GM18498 (cell line): ENCODE data around the gene ARID5A.
"Not testable (repeated sequence)": the region's sequence is repeated elsewhere in the genome, so short reads cannot be mapped to it uniquely, and the experiment has no call there.

ENCODE experiments used
- ATAC-seq: cut with Tn5 transposase; IDR thresholded peaks from one replicate; pipeline ENCODE4 v1.9.1; 2021; ENCODE audit warnings: mild to moderate bottlenecking, moderate library complexity; ENCODE audit not compliant: unreplicated experiment

Gene ARID5A

DNA sequence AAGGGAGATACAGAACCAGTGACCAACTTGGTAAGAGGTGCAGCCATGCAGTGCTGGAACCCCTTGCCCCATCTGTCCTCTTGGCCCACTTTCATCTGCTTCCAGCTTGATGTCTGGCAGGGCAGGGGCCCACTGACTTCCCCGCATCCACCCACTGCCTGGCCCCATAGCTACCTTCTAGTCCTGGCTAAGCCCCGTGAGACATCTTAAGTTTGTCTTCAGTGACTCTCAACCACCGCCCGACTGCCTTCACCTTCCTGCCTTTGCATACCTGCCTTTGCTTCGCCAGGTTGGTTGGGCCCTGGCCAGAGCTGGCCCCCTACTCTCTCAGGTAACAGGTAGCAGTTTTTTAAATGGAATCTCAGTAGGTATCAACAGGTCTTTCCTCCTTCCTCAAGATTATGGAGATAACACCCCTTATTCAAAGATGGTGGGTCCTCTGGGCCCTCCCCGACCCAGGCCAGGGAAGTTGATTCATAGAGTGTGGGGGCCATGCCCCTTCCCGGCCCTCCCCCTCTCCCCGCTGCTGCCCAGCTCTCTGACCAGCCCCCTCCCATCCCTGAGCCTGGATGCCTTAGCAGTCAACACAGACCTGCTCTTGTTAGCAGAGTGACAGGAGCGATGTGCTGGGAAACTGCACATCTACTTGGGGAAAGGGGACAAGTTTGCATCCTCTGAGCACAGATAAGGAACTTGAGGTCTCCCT is 2.8 kb downstream of the ARID5A start:
- no peak for ATAC-seq

DNA sequence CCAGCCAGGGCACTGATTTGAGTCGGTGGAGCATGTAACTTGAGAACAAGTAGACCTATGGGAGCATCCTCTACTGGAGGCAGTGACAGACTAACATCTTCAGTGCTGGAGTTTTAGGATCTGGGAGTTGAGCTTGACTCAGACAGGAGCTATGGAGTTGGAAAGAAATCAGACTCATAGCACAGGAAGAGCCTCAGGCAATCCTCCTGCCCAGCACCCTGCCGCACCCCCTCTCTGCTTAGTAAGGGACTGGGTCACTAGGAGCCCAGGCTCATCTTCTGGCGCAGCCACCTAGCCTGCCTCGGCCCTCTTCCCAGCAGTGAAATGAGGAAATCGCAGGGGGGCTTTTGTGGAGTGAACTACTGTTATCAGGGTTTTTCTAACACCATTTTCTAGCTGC is 3.6 kb downstream of the ARID5A start:
- ATAC-seq = no peak

DNA sequence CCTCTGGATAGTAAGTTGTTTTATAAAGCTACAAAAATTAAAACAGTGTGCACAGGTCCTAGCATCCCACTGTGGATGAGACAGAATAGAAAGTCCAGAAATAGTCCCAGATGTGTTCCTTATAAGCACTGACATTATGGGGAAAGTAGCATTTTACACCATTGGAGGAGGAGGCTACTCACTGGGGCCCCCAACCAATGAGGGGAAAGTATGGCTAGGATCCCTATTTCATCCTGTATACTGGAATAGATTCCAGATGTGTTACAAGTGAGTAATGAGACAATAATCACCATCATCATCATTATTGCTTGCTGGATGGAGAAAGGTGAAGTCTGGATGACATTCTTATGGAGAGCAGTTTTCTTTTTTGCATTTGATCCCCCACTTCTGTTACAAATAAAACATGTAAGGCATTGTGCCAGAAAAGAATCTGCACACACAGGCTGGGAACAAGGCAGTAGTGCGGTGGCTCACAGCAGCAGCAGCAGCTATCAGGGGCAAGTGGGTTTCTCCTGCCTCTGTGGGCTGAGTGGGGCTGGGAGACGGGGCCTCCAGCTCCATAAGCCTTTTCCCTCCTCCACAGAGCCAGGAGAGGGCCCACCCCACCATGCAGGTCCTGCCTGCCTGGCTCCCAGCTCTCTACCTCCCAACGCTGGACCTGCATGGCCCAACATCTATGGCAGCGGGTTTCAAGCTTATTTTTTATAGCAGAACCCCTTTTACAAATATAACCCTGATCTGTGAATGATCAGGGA is 5.0 kb downstream of the ARID5A start:
- no peak for ATAC-seq

DNA sequence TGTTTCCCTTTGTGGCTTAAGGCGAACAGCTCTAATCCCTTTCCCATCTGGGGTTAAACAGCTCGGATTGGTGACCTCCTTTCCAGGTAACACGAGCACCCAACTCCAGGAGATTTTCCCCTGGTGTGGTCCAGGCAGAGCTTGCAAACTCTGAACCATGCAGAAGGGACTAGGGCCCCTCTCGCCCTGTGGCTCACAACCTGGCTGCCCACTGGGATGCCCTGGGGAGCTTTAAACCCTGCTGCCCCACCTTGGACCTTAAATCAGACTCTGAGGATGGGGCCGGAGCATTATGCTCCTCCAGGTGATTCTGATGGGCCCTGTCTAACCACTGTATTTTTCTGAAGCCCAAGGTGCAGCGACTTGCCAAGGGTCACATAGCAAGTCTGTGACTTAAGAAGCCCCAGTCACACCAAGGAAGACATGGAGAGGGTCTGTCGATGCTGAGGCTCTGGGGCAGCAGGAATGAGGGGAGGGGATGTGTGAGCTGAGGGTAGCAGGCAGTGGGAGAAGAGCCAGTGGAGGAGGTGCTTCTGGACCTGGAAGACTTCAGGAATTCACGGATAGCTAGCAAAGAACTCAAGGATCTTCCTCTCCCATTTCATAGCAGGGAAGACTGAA is 5.9 kb downstream of the ARID5A start:
- ATAC-seq = no peak

DNA sequence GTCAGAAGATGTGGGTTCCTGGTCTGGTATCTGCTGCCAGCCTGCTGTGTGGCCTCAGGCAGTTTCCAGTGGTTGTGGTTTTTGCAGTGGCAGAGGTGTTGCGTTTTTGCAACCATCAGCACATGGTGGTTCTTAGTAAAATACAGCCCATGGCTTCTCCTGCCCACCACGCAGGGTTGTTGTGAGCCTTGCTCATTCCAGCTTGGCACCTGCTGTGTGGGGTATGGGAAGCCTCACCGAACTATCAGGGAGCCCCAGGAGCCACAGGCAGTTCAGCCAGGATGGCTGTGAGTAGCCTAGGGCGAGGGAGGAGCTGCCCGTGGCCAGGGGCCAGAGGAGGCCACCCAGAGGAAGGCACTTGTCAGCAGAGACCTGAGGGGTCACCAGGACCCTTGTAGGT is 9.8 kb downstream of the ARID5A start:
- no peak for ATAC-seq

DNA sequence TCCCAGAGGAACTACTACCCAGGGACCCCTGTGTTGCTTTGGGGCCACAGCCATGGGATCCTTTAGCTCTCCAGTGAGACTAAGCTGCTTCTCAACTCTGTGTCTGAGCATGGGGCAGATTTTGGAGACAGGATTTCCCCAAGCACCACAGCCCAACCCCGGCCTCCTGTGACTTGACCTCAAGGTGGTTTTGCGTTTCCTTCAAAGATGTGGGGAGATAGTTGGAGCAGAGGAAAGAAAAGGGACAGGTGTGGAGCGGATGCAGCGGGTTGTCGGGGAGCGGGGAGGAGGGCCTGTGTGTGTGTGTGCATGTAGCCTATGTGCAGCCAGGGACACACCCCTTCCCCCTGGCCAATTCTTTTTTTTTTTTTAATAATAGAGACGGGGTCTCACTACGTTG is 10.2 kb downstream of the ARID5A start:
- ATAC-seq = no peak

DNA sequence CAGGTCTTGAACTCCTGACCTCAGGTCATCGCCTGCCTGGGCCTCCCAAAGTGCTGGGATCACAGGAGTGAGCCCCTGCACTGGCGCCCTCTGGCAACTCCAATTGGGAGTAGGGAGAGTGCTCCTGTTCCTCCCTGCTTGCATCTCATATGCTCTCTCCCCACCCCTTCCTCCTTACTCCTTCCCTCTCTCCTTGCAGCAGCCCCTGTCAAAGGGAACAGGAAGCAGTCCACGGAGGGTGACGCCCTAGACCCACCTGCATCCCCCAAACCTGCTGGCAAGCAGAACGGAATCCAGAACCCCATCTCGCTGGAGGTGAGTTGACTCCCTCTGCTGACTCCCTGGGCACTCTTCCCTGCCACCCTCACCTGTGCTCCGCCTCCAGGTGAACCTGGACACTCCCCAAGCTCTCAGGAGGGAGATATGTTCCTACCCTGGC is 10.7 kb downstream of the ARID5A start:
- ATAC-seq = no peak

DNA sequence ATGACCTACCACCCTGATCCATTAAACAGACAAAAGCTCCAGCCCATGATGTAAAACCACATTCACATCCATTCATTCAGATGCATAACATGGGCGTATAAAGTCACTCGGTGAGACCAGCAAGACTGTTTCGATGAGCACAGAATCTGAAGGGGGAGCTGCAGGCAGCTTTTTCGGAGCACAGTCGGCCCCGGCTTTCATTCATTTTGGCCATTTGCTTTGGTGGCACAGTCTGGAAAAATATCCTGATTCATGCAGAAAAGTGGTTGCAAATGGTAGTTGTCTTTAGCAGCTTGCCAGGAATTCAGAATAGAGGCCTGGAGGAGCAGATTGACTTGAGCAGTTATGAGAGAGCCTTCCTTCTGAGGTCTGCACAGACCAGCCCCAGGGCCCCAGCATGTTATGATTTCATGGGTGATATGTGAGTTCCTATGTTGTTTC is 11.2 kb downstream of the ARID5A start:
- no peak for ATAC-seq

DNA sequence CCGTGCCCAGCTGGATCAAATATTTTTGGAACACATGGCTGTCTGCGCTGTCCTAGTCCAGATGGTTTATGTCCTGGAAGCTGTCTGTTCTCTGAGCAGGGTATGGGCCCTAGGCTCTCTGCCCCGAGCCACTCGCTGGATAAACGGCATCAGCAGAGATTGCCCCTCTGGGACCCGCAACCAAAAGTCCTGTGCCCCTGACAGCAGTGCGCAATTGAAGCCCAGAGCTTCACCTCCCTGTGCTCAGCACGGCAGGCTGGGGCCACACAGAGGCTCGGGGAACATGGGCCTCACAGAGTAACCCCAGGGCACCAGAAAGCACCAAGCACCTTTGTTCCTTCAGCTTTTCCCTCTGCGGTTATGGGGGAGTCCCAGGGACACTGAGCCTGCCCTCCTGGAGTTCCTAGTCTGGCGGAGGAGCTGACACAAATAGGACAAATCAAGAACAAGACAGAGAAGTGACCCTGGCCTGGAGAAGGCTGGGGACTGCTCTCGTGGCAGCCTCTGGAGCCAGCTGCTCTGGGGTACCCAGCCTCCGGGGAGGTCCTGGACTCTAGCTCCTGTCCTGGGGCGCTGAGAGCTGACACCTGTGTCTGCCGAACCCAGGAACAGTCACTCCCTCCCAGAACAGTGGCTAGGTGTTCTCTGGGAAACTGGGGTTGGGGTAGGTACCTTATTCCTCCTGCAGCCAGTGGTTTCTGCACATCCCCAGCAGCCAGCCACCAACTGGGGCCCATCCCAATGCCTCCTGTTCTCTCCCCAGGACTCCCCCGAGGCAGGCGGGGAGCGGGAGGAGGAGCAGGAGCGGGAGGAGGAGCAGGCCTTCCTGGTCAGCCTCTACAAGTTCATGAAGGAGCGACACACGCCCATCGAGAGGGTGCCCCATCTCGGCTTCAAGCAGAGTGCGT is 12.3 kb downstream of the ARID5A start:
- no peak for ATAC-seq

DNA sequence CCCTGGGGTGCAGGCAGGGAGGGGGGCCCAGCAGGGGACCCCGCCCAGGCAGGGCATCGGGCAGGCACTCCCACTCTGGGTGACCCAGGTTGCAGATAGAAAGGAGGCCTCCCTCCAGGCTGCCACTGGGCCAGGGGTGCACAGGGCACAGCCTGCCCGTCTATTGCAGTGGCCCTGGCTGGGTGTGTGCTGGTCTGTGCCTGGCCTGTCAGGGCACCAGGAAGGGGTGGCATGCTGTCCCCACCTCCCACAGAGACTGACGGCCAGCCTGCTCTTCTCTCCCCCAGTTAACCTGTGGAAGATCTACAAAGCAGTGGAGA is 12.9 kb downstream of the ARID5A start:
- ATAC-seq = no peak

DNA sequence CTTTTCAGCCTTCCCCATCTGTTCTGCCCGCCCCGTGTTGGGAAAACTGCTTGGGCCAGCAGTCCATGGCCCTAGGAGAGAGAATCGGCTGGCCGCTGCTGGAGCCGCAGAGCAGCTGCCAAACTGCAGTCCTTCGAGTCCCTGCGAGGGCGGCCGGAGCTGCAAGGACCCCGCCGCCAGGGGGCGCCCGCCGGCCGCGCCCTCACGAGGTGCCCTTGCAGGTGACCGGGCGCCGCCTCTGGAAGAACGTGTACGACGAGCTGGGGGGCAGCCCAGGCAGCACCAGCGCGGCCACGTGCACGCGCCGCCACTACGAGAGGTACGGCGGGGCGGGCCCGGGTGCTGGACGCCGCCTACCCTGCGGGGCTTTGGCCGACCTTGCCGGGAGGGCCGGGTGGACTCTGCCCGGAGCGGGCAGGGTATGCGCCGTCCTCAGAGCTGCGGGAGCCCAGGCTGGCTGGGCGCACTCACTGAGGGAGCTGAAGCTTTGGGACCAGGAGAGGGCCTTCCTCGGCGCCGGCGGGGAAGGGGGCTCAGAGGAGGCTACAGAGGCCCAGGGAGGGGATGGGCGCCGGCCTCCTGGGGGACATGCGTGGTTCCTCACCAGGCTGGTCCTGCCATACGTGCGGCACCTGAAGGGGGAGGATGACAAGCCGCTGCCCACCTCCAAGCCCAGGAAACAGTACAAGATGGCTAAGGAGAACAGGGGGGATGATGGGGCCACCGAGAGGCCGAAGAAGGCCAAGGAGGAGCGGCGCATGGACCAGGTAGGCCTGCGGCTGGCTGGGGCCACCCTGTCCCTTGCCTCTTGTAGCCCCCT is 13.6 kb downstream of the ARID5A start:
- ATAC-seq = no peak

DNA sequence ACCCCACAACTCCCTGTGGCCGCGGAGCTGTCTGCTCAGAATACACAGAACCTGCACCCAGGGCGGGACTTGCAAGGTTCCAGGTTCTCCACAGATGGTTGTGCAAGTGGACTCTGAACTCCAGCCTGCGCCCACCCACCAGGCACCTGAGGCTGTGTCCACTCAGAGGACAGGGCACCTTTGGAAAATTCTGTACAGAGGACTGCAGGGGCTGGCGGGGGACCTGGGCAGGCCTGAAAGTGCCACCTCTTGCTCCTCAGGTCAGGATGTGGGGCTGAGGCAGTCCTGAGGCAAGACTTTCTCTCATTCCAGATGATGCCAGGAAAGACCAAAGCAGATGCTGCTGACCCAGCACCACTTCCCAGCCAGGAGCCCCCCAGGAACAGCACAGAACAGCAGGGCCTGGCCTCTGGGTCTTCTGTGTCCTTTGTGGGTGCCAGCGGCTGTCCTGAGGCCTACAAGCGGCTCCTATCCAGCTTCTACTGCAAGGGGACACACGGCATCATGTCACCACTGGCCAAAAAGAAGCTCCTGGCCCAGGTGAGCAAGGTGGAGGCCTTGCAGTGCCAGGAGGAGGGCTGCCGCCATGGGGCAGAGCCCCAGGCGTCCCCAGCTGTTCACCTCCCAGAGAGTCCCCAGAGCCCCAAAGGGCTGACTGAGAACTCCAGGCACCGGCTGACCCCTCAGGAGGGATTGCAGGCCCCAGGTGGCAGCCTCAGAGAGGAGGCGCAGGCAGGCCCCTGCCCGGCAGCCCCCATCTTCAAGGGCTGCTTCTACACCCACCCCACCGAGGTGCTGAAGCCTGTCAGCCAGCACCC is 14.4 kb downstream of the ARID5A start:
- ATAC-seq = no peak

DNA sequence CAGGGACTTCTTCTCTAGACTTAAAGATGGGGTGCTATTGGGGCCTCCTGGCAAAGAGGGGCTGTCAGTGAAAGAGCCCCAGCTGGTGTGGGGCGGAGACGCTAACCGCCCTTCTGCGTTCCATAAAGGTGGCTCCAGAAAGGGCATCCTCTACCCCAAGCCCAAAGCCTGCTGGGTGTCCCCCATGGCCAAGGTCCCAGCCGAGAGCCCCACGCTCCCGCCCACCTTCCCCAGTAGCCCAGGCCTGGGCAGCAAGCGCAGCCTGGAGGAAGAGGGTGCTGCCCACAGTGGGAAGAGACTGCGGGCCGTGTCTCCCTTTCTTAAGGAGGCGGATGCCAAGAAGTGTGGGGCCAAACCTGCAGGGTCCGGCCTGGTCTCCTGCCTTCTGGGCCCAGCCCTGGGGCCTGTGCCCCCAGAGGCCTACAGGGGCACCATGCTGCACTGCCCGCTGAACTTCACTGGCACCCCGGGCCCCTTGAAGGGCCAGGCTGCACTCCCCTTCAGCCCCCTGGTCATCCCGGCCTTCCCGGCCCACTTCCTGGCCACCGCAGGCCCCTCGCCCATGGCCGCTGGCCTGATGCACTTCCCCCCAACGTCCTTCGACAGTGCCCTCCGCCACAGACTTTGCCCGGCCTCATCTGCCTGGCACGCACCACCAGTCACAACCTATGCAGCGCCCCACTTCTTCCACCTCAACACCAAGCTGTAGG is 15.2 kb downstream of the ARID5A start:
- ATAC-seq = no peak

DNA sequence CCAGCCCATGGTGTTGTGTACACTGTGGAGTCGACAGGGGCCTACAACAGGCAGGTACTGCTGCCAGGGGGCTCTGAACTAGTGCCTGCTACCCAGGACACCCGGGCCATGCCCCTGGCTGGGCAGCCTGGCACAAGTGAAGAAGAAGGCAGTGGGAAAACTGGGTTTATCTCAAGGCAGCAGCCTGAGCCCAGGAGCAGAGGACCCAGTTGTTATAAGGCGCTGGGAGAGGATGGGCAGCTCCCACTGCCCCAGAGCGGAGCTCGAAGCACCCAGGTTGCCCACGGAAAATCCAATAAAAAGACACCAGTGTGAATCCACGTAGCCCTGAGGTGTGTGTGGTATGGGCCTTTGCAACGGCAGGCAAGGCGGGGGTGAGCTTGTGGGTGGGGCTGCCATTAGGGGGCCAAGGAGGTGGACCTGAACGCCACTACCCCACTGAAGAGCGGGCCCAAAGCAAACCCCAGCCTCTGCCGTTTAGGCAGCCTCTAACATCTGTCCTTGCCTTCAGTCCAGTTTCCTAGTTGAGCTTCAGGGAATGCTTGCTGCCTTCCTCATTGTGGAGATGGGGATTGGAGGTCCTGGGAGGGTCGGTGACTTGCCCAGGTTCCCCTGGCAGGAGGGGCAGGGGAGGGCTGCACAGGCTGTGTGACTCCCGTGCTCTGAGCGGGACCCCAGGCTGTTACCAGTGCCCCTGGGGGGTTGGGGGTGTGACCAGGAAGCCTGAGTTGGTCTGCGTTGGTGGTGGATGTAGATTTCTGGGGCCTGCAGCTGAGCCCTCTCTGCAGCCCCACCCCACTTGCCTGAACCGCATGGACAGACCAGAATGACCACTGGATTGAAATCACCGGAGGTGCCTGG is 16.0 kb downstream of the ARID5A start:
- no peak for ATAC-seq

DNA sequence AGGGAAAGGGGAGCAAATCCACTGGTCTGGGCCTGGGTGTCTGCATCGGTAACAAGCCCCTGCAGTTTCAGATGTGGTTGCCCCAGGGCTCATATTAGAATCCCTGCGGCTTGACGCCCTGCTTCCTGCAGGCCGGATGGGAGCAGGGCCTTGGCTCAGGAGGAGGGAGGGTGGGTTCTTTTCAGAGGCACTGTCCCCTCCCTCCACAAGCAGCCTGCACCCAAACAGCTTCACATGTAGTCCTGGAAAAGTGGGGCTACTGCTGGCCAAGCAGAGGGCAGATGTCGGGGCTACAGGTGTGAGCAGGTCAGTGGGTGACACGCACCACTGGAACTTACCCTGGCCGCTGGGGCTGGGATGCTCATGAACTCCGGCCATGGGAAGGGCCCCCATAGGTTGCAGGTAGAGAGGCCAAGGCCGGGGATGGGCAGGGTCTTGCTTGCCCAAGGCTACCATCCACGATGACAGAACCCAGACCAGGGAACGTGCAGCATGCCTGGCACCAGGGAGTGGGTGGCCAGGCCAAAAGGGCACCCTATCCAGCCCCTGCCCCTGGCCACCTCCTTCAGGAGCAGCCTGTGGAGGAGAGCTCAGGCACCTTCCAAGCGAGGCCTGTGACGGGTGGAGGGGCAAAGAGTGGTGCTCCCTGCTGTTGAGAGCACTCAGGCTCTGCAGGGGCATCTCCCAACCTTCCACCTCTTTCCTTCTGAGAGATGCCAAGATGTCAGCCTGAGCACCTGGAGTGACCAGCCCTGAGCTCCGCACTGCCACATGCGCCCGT is 16.8 kb downstream of the ARID5A start:
- ATAC-seq = no peak

DNA sequence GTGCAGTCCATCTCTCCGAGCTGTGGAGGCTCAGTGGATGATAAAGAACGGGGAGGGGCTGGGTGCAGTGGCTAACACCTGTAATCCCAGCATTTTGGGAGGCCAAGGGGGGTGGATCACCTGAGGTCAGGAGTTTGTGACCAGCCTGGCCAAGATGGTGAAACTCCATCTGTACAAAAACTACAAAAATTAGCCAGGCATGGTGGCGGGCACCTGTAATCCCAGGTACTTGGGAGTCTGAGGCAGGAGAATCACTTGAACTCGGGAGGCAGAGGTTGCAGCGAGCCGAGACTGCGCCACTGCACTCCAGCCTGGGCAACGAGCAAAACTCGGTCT is 17.4 kb downstream of the ARID5A start:
- ATAC-seq = not testable (repeated sequence)
